ENCODE data around the gene PXDN.

- TF ChIP-seq, protein P1, sequence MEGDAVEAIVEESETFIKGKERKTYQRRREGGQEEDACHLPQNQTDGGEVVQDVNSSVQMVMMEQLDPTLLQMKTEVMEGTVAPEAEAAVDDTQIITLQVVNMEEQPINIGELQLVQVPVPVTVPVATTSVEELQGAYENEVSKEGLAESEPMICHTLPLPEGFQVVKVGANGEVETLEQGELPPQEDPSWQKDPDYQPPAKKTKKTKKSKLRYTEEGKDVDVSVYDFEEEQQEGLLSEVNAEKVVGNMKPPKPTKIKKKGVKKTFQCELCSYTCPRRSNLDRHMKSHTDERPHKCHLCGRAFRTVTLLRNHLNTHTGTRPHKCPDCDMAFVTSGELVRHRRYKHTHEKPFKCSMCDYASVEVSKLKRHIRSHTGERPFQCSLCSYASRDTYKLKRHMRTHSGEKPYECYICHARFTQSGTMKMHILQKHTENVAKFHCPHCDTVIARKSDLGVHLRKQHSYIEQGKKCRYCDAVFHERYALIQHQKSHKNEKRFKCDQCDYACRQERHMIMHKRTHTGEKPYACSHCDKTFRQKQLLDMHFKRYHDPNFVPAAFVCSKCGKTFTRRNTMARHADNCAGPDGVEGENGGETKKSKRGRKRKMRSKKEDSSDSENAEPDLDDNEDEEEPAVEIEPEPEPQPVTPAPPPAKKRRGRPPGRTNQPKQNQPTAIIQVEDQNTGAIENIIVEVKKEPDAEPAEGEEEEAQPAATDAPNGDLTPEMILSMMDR (conservative IDR thresholded peaks at IDR 0.05; ENCODE audit: low read depth, low read length) = no peak
- TF ChIP-seq EZH2 (IDR thresholded peaks at IDR 0.05; ENCODE audit: low read length, unreplicated experiment) = no peak
- no peak for TF ChIP-seq EZH2phosphoT487 (IDR thresholded peaks at IDR 0.05; ENCODE audit: borderline replicate concordance, low read length)
Observed at GRCh38 chr2:1660656-1661640, 83.4 kb downstream of the PXDN start.

All from PC-3 (cell line).